HL-60/S4 treated with phorbol 12-myristate 13-acetate at 8.2 ng/mL for 4 days and 3 days (cell line): ENCODE results near the gene FHAD1.

Experiments used
- in situ Hi-C: fragments of 300-500 bp; cut with MboI; formaldehyde crosslinking; loops from 2 replicates; pipeline ENCODE4 v1.15.0; 2022; ENCODE audit warnings: low sequenced_read_pairs

Gene FHAD1

GRCh38 chr1:15341634-15342407, 94.8 kb downstream of the FHAD1 start:
- in situ Hi-C loops: loop anchor here (10.0 kb wide), 1 partner anchor 83 kb away; no protein-coding TSS in a partner anchor

- in situ Hi-C loops: loop anchor here (10.0 kb wide), 1 partner anchor 82 kb away; no protein-coding TSS in a partner anchor
These were observed 95.5 kb downstream of the FHAD1 start for GRCh38 chr1:15342408-15342967.

- in situ Hi-C loops: loop anchor here (10.0 kb wide), 1 partner anchor 82 kb away; no protein-coding TSS in a partner anchor
These were observed 96.1 kb downstream of the FHAD1 start for GRCh38 chr1:15343099-15343498.

GRCh38 chr1:15343729-15344128, 96.7 kb downstream of the FHAD1 start:
- in situ Hi-C loops: loop anchor here (10.0 kb wide), 1 partner anchor 81 kb away; no protein-coding TSS in a partner anchor

- in situ Hi-C loops: loop anchor here (10.0 kb wide), 1 partner anchor 80 kb away; no protein-coding TSS in a partner anchor
These were observed 97.4 kb downstream of the FHAD1 start for GRCh38 chr1:15344380-15344779.

GRCh38 chr1:15344800-15345704, 98.0 kb downstream of the FHAD1 start:
- in situ Hi-C loops: loop anchor here (10.0 kb wide), 1 partner anchor 80 kb away; no protein-coding TSS in a partner anchor

GRCh38 chr1:15345705-15346345, 98.8 kb downstream of the FHAD1 start:
- in situ Hi-C loops: loop anchor here (10.0 kb wide), 1 partner anchor 79 kb away; no protein-coding TSS in a partner anchor

GRCh38 chr1:15346346-15347030, 99.5 kb downstream of the FHAD1 start:
- in situ Hi-C loops: loop anchor here (10.0 kb wide), 1 partner anchor 78 kb away; no protein-coding TSS in a partner anchor

GRCh38 chr1:15347182-15347581, 100.2 kb downstream of the FHAD1 start:
- in situ Hi-C loops: loop anchor here (10.0 kb wide), 1 partner anchor 78 kb away; no protein-coding TSS in a partner anchor

GRCh38 chr1:15348648-15349047, 101.6 kb downstream of the FHAD1 start:
- in situ Hi-C loops: loop anchor here (10.0 kb wide), 1 partner anchor 76 kb away; no protein-coding TSS in a partner anchor

GRCh38 chr1:15349133-15349532, 102.1 kb downstream of the FHAD1 start:
- in situ Hi-C loops: loop anchor here (10.0 kb wide), 1 partner anchor 76 kb away; no protein-coding TSS in a partner anchor

GRCh38 chr1:15350151-15350550, 103.1 kb downstream of the FHAD1 start:
- in situ Hi-C loops: no loop called here

GRCh38 chr1:15350551-15351200, 103.7 kb downstream of the FHAD1 start:
- in situ Hi-C loops: no loop called here

GRCh38 chr1:15351310-15351709, 104.3 kb downstream of the FHAD1 start:
- in situ Hi-C loops: no loop called here

GRCh38 chr1:15352128-15352957, 105.3 kb downstream of the FHAD1 start:
- in situ Hi-C loops: no loop called here

GRCh38 chr1:15353839-15354579, 107.0 kb downstream of the FHAD1 start:
- in situ Hi-C loops: no loop called here

GRCh38 chr1:15354580-15354965, 107.5 kb downstream of the FHAD1 start:
- in situ Hi-C loops: no loop called here
